ENCODE measurements around the gene DPEP2.
A peak's percentile ranks its signal among the peaks of the same experiment; 100 is the strongest.
"Not testable (repeated sequence)": the region's sequence is repeated elsewhere in the genome, so short reads cannot be mapped to it uniquely, and the experiment has no call there.

The DPEP2 gene, protein sequence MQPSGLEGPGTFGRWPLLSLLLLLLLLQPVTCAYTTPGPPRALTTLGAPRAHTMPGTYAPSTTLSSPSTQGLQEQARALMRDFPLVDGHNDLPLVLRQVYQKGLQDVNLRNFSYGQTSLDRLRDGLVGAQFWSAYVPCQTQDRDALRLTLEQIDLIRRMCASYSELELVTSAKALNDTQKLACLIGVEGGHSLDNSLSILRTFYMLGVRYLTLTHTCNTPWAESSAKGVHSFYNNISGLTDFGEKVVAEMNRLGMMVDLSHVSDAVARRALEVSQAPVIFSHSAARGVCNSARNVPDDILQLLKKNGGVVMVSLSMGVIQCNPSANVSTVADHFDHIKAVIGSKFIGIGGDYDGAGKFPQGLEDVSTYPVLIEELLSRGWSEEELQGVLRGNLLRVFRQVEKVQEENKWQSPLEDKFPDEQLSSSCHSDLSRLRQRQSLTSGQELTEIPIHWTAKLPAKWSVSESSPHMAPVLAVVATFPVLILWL

DNA sequence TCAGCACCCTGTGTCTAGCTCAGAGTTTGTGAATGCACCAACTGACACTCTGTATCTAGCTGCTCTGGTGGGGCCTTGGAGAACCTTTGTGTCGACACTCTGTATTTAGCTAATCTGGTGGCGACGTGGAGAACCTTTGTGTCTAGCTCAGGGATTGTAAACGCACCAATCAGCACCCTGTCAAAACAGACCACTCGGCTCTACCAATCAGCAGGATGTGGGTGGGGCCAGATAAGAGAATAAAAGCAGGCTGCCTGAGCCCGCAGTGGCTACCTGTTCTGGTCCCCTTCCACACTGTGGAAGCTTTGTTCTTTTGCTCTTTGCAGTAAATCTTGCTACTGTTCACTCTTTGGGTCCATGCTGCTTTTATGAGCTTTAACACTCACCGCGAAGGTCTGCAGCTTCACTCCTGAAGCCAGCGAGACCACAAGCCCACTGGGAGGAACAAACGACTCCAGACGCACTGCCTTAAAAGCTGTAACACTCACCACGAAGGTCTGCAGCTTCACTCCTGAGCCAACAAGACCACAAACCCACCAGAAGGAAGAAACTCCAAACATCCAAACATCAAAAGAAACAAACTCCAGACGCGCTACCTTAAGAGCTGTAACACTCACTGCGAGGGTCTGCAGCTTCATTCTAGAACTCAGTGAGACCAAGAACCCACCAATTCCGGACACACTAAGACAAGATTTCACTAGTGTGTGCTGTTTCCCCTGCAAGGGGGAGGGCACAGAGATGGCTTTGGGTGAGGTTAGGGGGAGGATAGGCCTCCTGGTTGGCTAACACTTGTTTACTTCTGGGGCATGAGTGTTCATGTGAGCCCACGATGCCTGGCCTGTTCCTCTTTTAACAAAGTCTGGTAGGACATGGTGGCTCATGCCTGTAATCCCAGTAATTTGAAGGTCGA, at the start of gene DPEP2:
Gene DPEP2, minus strand, starts transcription at position 706 of the 910 bp plus-strand sequence. CDS start 6,272 bp downstream, outside the sequence.
- not testable (repeated sequence) for H3K27ac ChIP-seq (ENCODE audit: poor library complexity, severe bottlenecking); H3K4me1 ChIP-seq (ENCODE audit: insufficient read depth, poor library complexity, severe bottlenecking); H3K9me3 ChIP-seq (ENCODE audit: severe bottlenecking); H3K4me3 ChIP-seq (ENCODE audit: severe bottlenecking); DNase-seq (ENCODE audit: low spot score); ATAC-seq (ENCODE audit: low read depth); H3K36me3 ChIP-seq (ENCODE audit: low read depth); H3K27me3 ChIP-seq (ENCODE audit: insufficient read depth, poor library complexity, severe bottlenecking)

GRCh38 chr16:68047987-68048386, 48.7 kb upstream of the DPEP2 start:
- Histone ChIP-seq H3K36me3 (ENCODE audit: low read depth) (peaks cover 60% of the 10 kb centered on the region), H3K4me3 (ENCODE audit: severe bottlenecking) (no peak overlapping the region), H3K27ac (ENCODE audit: poor library complexity, severe bottlenecking) (no peak overlapping the region), H3K27me3 (ENCODE audit: insufficient read depth, poor library complexity, severe bottlenecking) (no peaks in the 10 kb centered on the region), H3K9me3 (ENCODE audit: severe bottlenecking) (no peaks in the 10 kb centered on the region), H3K4me1 (ENCODE audit: insufficient read depth, poor library complexity, severe bottlenecking) (no peaks in the 10 kb centered on the region)
- ATAC-seq (ENCODE audit: low read depth): no peak
- no peak for DNase-seq (ENCODE audit: low spot score)
- TF ChIP-seq, protein P1, sequence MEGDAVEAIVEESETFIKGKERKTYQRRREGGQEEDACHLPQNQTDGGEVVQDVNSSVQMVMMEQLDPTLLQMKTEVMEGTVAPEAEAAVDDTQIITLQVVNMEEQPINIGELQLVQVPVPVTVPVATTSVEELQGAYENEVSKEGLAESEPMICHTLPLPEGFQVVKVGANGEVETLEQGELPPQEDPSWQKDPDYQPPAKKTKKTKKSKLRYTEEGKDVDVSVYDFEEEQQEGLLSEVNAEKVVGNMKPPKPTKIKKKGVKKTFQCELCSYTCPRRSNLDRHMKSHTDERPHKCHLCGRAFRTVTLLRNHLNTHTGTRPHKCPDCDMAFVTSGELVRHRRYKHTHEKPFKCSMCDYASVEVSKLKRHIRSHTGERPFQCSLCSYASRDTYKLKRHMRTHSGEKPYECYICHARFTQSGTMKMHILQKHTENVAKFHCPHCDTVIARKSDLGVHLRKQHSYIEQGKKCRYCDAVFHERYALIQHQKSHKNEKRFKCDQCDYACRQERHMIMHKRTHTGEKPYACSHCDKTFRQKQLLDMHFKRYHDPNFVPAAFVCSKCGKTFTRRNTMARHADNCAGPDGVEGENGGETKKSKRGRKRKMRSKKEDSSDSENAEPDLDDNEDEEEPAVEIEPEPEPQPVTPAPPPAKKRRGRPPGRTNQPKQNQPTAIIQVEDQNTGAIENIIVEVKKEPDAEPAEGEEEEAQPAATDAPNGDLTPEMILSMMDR (IDR thresholded peaks at IDR 0.05; ENCODE audit: poor library complexity, severe bottlenecking): no peak

DNA sequence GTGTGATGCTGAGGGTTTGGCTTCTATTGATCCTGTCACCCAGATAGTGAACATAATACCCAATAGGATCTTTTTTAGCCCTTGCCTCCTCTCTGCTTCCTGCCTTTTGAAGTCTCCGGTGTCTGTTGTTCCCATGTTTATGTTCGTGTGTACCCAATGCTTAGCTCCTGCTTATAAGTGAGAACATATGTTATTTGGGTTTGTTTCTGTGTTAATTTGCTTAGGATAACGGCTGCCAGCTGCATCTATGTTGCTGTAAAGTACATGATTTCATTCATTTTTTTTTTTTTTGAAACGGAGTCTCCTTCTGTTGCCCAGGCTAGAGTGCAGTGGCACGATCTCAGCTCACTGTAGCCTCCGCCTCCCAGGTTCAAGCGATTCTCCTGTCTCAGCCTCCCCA, 46.8 kb upstream of the DPEP2 start:
- no peaks in the 10 kb centered on the region for H3K27me3 ChIP-seq (ENCODE audit: insufficient read depth, poor library complexity, severe bottlenecking)
- DNase-seq (ENCODE audit: low spot score): no peak
- H3K4me3 ChIP-seq (ENCODE audit: severe bottlenecking): no peak overlapping the region
- TF ChIP-seq, protein P1 (IDR thresholded peaks at IDR 0.05; ENCODE audit: poor library complexity, severe bottlenecking): no peak
- no peaks in the 10 kb centered on the region for H3K9me3 ChIP-seq (ENCODE audit: severe bottlenecking)
- H3K27ac ChIP-seq (ENCODE audit: poor library complexity, severe bottlenecking): no peak overlapping the region
- H3K36me3 ChIP-seq (ENCODE audit: low read depth): peaks cover 59% of the 10 kb centered on the region
- no peaks in the 10 kb centered on the region for H3K4me1 ChIP-seq (ENCODE audit: insufficient read depth, poor library complexity, severe bottlenecking)
- no peak for ATAC-seq (ENCODE audit: low read depth)

GRCh38 chr16:68041783-68042182, 42.5 kb upstream of the DPEP2 start:
- TF ChIP-seq, protein P1 (IDR thresholded peaks at IDR 0.05; ENCODE audit: poor library complexity, severe bottlenecking): no peak
- H3K27me3 ChIP-seq (ENCODE audit: insufficient read depth, poor library complexity, severe bottlenecking): no peaks in the 10 kb centered on the region
- peaks cover 62% of the 10 kb centered on the region for H3K36me3 ChIP-seq (ENCODE audit: low read depth)
- ATAC-seq (ENCODE audit: low read depth): no peak
- no peak overlapping the region for H3K27ac ChIP-seq (ENCODE audit: poor library complexity, severe bottlenecking)
- H3K4me3 ChIP-seq (ENCODE audit: severe bottlenecking): no peak overlapping the region
- no peaks in the 10 kb centered on the region for H3K4me1 ChIP-seq (ENCODE audit: insufficient read depth, poor library complexity, severe bottlenecking)
- no peak for DNase-seq (ENCODE audit: low spot score)
- H3K9me3 ChIP-seq (ENCODE audit: severe bottlenecking): no peaks in the 10 kb centered on the region

- TF ChIP-seq, protein P1 (IDR thresholded peaks at IDR 0.05; ENCODE audit: poor library complexity, severe bottlenecking): peak; percentile 92
- DNase-seq (ENCODE audit: low spot score): peak; percentile 78
- Histone ChIP-seq H3K4me3 (ENCODE audit: severe bottlenecking) (no peak overlapping the region), H3K27me3 (ENCODE audit: insufficient read depth, poor library complexity, severe bottlenecking) (no peaks in the 10 kb centered on the region), H3K27ac (ENCODE audit: poor library complexity, severe bottlenecking) (no peak overlapping the region), H3K4me1 (ENCODE audit: insufficient read depth, poor library complexity, severe bottlenecking) (no peaks in the 10 kb centered on the region), H3K9me3 (ENCODE audit: severe bottlenecking) (no peaks in the 10 kb centered on the region), H3K36me3 (ENCODE audit: low read depth) (peaks cover 62% of the 10 kb centered on the region)
- ATAC-seq (ENCODE audit: low read depth): peak; percentile 94
Observed at GRCh38 chr16:68040506-68041288, 41.4 kb upstream of the DPEP2 start.
